ENCODE measurements around the gene KIAA0753.
"Not testable (repeated sequence)": the region's sequence is repeated elsewhere in the genome, so short reads cannot be mapped to it uniquely, and the experiment has no call there.

Gene KIAA0753

GRCh38 chr17:6660101-6660500 lies 19.6 kb upstream of the KIAA0753 start:
- no peak for DNase-seq (ENCODE audit: insufficient read length, low spot score)
- TF ChIP-seq PAX5 (IDR thresholded peaks at IDR 0.05; ENCODE audit: insufficient read depth, low read length, severe bottlenecking) (no peak), SPI1 (IDR thresholded peaks at IDR 0.05; ENCODE audit: low read depth, low read length) (no peak), POU2F2 (IDR thresholded peaks at IDR 0.05; ENCODE audit: low read depth, low read length) (no peak), POLR2A (IDR thresholded peaks at IDR 0.05; ENCODE audit: low read depth, low read length) (no peak), POLR2AphosphoS5 (IDR thresholded peaks at IDR 0.05; ENCODE audit: low read depth, low read length) (no peak), TAF1 (IDR thresholded peaks at IDR 0.05; ENCODE audit: low read depth, low read length) (no peak)
- FAIRE-seq: no peak

DNA sequence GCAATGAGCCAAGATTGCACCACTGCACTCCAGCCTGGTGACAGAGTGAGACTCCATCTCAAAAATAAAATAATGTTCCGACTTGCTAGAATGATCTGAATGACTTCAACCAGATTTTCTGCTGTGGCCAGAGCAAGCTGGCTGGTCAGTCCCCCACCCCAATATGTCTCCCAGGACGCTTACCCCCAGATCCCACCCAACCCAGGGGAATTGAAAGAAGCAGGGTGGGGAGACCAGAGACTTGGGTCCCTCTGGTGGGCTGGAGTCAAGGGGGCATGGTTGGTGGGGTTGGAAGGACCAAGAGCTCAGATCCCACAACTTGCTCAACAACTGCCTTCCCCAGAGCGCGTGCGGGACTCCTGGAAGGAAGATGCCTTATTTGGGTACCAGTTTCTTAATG lies 17.9 kb upstream of the KIAA0753 start:
- not testable (repeated sequence) for DNase-seq (ENCODE audit: insufficient read length, low spot score)
- peak; percentile 81 for FAIRE-seq

- DNase-seq (ENCODE audit: insufficient read length, low spot score): no peak
- TF ChIP-seq POLR2A (IDR thresholded peaks at IDR 0.05; ENCODE audit: low read depth, low read length) (no peak), POLR2AphosphoS5 (IDR thresholded peaks at IDR 0.05; ENCODE audit: low read depth, low read length) (no peak), TAF1 (IDR thresholded peaks at IDR 0.05; ENCODE audit: low read depth, low read length) (no peak)
- FAIRE-seq: peak; percentile 75
These were observed 17.2 kb upstream of the KIAA0753 start for GRCh38 chr17:6657633-6658287.

- peak; percentile 73 for TF ChIP-seq TAF1 (IDR thresholded peaks at IDR 0.05; ENCODE audit: low read depth, low read length)
- DNase-seq (ENCODE audit: insufficient read length, low spot score): not testable (repeated sequence)
- FAIRE-seq: peak; percentile 82
These were observed 16.5 kb upstream of the KIAA0753 start for GRCh38 chr17:6656797-6657632.

- peak; percentile 69 for FAIRE-seq
- DNase-seq (ENCODE audit: insufficient read length, low spot score): not testable (repeated sequence)
These were observed 15.3 kb upstream of the KIAA0753 start for GRCh38 chr17:6655732-6656361.

GRCh38 chr17:6654841-6655731 lies 14.6 kb upstream of the KIAA0753 start:
- DNase-seq (ENCODE audit: insufficient read length, low spot score) (no peak), FAIRE-seq (no peak)
- no peak for TF ChIP-seq POU2F2 (IDR thresholded peaks at IDR 0.05; ENCODE audit: low read depth, low read length)
- no peak for TF ChIP-seq PAX5 (IDR thresholded peaks at IDR 0.05; ENCODE audit: insufficient read depth, low read length, severe bottlenecking)
- TF ChIP-seq POLR2A (IDR thresholded peaks at IDR 0.05; ENCODE audit: low read depth, low read length): no peak
- no peak for TF ChIP-seq SPI1 (IDR thresholded peaks at IDR 0.05; ENCODE audit: low read depth, low read length)
- no peak for TF ChIP-seq TAF1 (IDR thresholded peaks at IDR 0.05; ENCODE audit: low read depth, low read length)
- no peak for TF ChIP-seq POLR2AphosphoS5 (IDR thresholded peaks at IDR 0.05; ENCODE audit: low read depth, low read length)

- DNase-seq (ENCODE audit: insufficient read length, low spot score) (peak; percentile 45), FAIRE-seq (no peak)
- TF ChIP-seq PAX5 (IDR thresholded peaks at IDR 0.05; ENCODE audit: insufficient read depth, low read length, severe bottlenecking): no peak
- no peak for TF ChIP-seq TAF1 (IDR thresholded peaks at IDR 0.05; ENCODE audit: low read depth, low read length)
- TF ChIP-seq POU2F2 (IDR thresholded peaks at IDR 0.05; ENCODE audit: low read depth, low read length): no peak; the same call in 1 of the 2 replicates
- no peak for TF ChIP-seq SPI1 (IDR thresholded peaks at IDR 0.05; ENCODE audit: low read depth, low read length)
- TF ChIP-seq POLR2A (IDR thresholded peaks at IDR 0.05; ENCODE audit: low read depth, low read length): no peak
- no peak for TF ChIP-seq POLR2AphosphoS5 (IDR thresholded peaks at IDR 0.05; ENCODE audit: low read depth, low read length)
These were observed 11.5 kb upstream of the KIAA0753 start for GRCh38 chr17:6651919-6652452.

DNA sequence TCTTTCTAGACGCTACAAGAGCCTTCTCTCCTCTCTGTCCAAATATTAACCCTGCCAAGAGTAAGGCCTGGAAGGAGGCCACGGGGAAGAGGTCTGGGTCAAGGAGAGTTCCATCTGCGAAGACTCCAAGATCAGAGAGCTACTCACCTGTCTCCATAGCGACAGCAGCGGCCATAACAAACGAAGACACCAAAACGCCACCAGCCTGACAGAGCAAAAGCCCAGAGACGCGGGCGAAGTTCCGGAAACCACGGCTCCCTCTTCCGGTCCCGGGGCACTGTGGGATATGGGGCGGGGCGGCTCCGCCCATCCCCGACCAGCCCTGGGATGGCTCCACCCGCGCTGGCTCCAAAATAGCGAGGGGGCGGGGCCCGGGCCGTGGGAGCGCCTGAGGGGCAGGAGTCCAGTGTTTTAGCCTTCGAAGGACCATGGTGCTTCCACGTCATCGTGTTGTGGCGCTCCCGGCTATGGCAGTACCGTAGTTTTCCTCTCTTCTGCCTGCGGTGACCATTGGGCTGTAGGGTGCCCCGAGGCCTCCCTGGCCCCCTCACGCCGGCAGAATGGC lies 10.9 kb upstream of the KIAA0753 start, which contains the start of the genes C17orf100 and MED31:
Gene C17orf100, plus strand, starts transcription at position 409 of the 565 bp plus-strand sequence. Its CDS starts 152 bp downstream, at position 561.
Gene MED31, minus strand, starts transcription at position 252 of the 565 bp plus-strand sequence. Its CDS starts 77 bp downstream, at position 175.
- peak; percentile 94 for DNase-seq (ENCODE audit: insufficient read length, low spot score)
- FAIRE-seq: peak; percentile 91
- peak; percentile 13; the same call in 1 of the 2 replicates for TF ChIP-seq POU2F2 (IDR thresholded peaks at IDR 0.05; ENCODE audit: low read depth, low read length)
- peak; percentile 51 for TF ChIP-seq POLR2AphosphoS5 (IDR thresholded peaks at IDR 0.05; ENCODE audit: low read depth, low read length)
- TF ChIP-seq PAX5 (IDR thresholded peaks at IDR 0.05; ENCODE audit: insufficient read depth, low read length, severe bottlenecking): no peak
- peak; percentile 55 for TF ChIP-seq POLR2A (IDR thresholded peaks at IDR 0.05; ENCODE audit: low read depth, low read length)
- no peak for TF ChIP-seq SPI1 (IDR thresholded peaks at IDR 0.05; ENCODE audit: low read depth, low read length)
- peak; percentile 60; the same call in 1 of the 2 replicates for TF ChIP-seq TAF1 (IDR thresholded peaks at IDR 0.05; ENCODE audit: low read depth, low read length)

DNA sequence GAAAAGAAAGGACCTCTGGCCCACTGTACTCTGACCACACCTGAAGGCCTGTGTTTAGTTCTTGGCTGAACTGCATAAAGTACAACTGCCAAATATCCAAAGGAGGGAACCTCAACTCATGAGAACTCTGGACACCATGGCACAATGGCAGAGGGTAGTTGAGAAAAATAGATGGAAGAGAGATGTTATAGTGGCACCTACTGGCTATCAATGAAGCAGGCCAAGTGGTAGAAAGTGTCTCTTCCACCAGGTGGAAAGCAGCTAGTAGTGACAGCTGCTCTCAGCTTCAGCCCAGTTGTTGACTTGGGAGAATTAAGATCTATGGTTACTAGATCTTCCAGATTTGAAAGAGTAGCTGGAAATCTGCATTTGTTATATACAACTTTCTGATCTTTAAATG lies 7.7 kb upstream of the KIAA0753 start:
- TF ChIP-seq POLR2A (IDR thresholded peaks at IDR 0.05; ENCODE audit: low read depth, low read length) (no peak), POLR2AphosphoS5 (IDR thresholded peaks at IDR 0.05; ENCODE audit: low read depth, low read length) (no peak), SPI1 (IDR thresholded peaks at IDR 0.05; ENCODE audit: low read depth, low read length) (no peak), TAF1 (IDR thresholded peaks at IDR 0.05; ENCODE audit: low read depth, low read length) (no peak), POU2F2 (IDR thresholded peaks at IDR 0.05; ENCODE audit: low read depth, low read length) (no peak), PAX5 (IDR thresholded peaks at IDR 0.05; ENCODE audit: insufficient read depth, low read length, severe bottlenecking) (no peak)
- DNase-seq (ENCODE audit: insufficient read length, low spot score) (no peak), FAIRE-seq (peak; percentile 40)

Data from GM12891 (cell line).